ENCODE results near the gene RASIP1.

The RASIP1 gene

DNA sequence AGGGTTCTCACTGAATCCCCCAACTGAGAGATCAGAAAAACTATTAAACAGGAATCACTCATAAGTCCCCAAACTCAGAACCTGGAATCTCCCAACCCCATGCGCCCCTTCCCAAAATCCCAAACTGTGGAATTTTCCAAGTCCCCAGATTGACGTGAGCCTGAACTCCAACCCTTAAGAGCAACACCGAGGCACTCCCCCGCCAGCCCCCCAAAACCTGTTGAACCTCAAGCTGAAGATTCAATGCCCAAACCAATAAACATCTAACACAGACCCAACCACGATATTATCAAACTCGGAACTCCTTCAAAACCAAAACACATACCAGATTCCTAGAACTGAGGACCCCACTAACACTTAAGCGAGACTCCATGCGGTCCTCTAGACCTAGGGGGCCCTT lies 5.7 kb upstream of the RASIP1 start:
- Histone ChIP-seq H3K4me3 (ENCODE audit: low read depth in 1 of 2, low read length in 2 of 2) (no peak overlapping the region), H3K4me2 (ENCODE audit: insufficient read depth, low read length) (no peak overlapping the region), H3K36me3 (ENCODE audit: insufficient read depth, low read length) (no peaks in the 10 kb centered on the region), H3K79me2 (ENCODE audit: insufficient read depth, low read length) (no peaks in the 10 kb centered on the region), H3K9me3 (ENCODE audit: insufficient read depth, low read length, severe bottlenecking) (no peaks in the 10 kb centered on the region), H3K27me3 (ENCODE audit: insufficient read depth, low read length, poor library complexity) (no peaks in the 10 kb centered on the region), H2AFZ (ENCODE audit: low read depth, low read length) (no peak overlapping the region), H4K20me1 (ENCODE audit: insufficient read depth, low read length) (no peaks in the 10 kb centered on the region), H3K9ac (ENCODE audit: low read depth, low read length) (no peak overlapping the region), H3K4me1 (ENCODE audit: insufficient read depth, low read length) (peaks cover 10% of the 10 kb centered on the region; the same call in 1 of the 2 replicates), H3K27ac (ENCODE audit: low read length) (no peak overlapping the region)
- TF ChIP-seq EZH2 (IDR thresholded peaks at IDR 0.05; ENCODE audit: borderline replicate concordance, low read depth, low read length, severe bottlenecking), result no peak
- TF ChIP-seq CTCF (IDR thresholded peaks at IDR 0.05; ENCODE audit: borderline replicate concordance, extremely low read depth, low read length, poor library complexity, severe bottlenecking), result no peak
- DNase-seq (no peak), ATAC-seq (ENCODE audit: insufficient read depth, low read depth) (no peak)

DNA sequence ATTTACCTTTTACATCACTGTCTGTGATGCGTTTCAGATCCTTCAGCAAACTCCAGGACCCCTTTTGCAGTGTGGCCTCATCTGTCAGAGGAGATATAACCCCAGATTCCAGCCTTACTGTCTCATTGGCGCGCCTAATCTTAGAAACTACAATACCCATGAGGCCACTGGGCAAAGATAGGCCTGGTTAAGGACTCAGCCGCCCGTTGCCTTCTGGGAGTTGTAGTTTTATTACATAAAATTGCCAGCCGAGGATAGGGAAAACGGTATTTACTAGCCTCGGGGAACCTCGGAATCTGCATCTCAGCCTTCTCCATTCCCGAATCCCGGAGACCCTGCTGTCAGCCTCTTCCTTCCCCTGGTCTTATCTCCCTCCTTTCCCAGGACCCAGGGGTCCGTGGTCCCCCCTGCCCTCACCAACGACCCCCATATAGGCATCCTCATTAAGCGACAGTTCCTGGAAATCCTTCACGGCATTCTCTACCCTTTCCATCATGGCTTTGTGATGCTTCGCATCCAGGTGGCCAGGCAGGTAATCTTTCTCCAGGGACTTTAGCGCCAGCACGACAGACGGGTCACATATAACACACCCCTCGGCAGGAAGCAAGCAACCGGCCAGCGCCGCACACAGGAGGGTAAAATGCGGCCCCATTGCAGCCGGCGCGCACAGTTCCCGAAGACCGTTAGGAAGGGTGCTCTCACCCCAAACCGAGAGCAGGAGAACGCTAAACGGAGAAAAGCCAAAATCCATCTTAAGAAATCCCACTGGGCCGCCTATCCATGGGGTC lies 5.0 kb upstream of the RASIP1 start:
- TF ChIP-seq CTCF (IDR thresholded peaks at IDR 0.05; ENCODE audit: borderline replicate concordance, extremely low read depth, low read length, poor library complexity, severe bottlenecking) (no peak), EZH2 (IDR thresholded peaks at IDR 0.05; ENCODE audit: borderline replicate concordance, low read depth, low read length, severe bottlenecking) (no peak)
- peaks cover 11% of the 10 kb centered on the region; the same call in 1 of the 2 replicates for H3K4me1 ChIP-seq (ENCODE audit: insufficient read depth, low read length)
- peak overlapping the region; percentile 33 for H3K9ac ChIP-seq (ENCODE audit: low read depth, low read length)
- peak overlapping the region; percentile 84 for H2AFZ ChIP-seq (ENCODE audit: low read depth, low read length)
- H3K27ac ChIP-seq (ENCODE audit: low read length), result peak overlapping the region; percentile 54
- peak overlapping the region; percentile 58 for H3K4me2 ChIP-seq (ENCODE audit: insufficient read depth, low read length)
- peak overlapping the region in 1 of 2 experiments; percentile 51; a peak in 3 of 4 replicates for H3K4me3 ChIP-seq (ENCODE audit: low read depth in 1 of 2, low read length in 2 of 2)
- ATAC-seq (ENCODE audit: insufficient read depth, low read depth) (peak; percentile 91), DNase-seq (peak; percentile 70)
- no peaks in the 10 kb centered on the region for H4K20me1 ChIP-seq (ENCODE audit: insufficient read depth, low read length)
- no peaks in the 10 kb centered on the region for H3K27me3 ChIP-seq (ENCODE audit: insufficient read depth, low read length, poor library complexity)
- no peaks in the 10 kb centered on the region for H3K9me3 ChIP-seq (ENCODE audit: insufficient read depth, low read length, severe bottlenecking)
- H3K36me3 ChIP-seq (ENCODE audit: insufficient read depth, low read length), result no peaks in the 10 kb centered on the region
- H3K79me2 ChIP-seq (ENCODE audit: insufficient read depth, low read length), result no peaks in the 10 kb centered on the region

DNA sequence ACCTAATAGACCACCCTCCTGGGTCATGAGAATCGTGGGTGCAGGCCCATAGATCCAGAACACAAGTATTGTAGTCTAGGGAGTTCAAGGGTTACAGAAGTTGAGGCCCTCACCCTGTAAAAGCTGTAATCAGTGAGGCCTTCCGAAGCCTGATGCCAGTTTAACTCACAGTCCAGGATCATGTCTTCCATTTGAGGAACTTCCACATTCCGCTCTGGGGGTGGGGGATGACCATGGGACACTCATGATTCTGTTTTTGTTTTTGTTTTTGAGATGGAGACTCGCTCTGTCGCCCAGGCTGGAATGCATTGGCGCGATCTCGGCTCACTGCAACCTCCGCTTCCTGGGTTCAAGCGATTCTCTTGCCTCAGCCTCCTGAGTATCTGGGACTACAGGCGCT lies 1.7 kb upstream of the RASIP1 start:
- Histone ChIP-seq H3K4me2 (ENCODE audit: insufficient read depth, low read length) (no peak overlapping the region), H4K20me1 (ENCODE audit: insufficient read depth, low read length) (no peaks in the 10 kb centered on the region), H3K4me3 (ENCODE audit: low read depth in 1 of 2, low read length in 2 of 2) (no peak overlapping the region), H3K36me3 (ENCODE audit: insufficient read depth, low read length) (no peaks in the 10 kb centered on the region), H3K9ac (ENCODE audit: low read depth, low read length) (no peak overlapping the region), H3K79me2 (ENCODE audit: insufficient read depth, low read length) (no peaks in the 10 kb centered on the region), H3K9me3 (ENCODE audit: insufficient read depth, low read length, severe bottlenecking) (no peaks in the 10 kb centered on the region), H3K27ac (ENCODE audit: low read length) (no peak overlapping the region), H2AFZ (ENCODE audit: low read depth, low read length) (peak overlapping the region; percentile 44; the same call in 1 of the 2 replicates), H3K27me3 (ENCODE audit: insufficient read depth, low read length, poor library complexity) (no peaks in the 10 kb centered on the region), H3K4me1 (ENCODE audit: insufficient read depth, low read length) (peaks cover 25% of the 10 kb centered on the region)
- TF ChIP-seq CTCF (IDR thresholded peaks at IDR 0.05; ENCODE audit: borderline replicate concordance, extremely low read depth, low read length, poor library complexity, severe bottlenecking), result no peak
- no peak for TF ChIP-seq EZH2 (IDR thresholded peaks at IDR 0.05; ENCODE audit: borderline replicate concordance, low read depth, low read length, severe bottlenecking)
- DNase-seq (no peak), ATAC-seq (ENCODE audit: insufficient read depth, low read depth) (no peak)
